ENCODE results near the gene ZNF479. TPM values are rescaled to one million over a fixed set of nuclear protein-coding genes. Genes with fewer than 3 reads are reported as not detected.
"Not testable (repeated sequence)": the region's sequence is repeated elsewhere in the genome, so short reads cannot be mapped to it uniquely, and the experiment has no call there.

Gene ZNF479
- not detected for total RNA-seq

- H3K36me3 ChIP-seq, H3K4me1 ChIP-seq, H3K27ac ChIP-seq, H3K4me3 ChIP-seq, DNase-seq, H3K27me3 ChIP-seq: not testable (repeated sequence)
- H3K9me3 ChIP-seq, result peaks cover 0 to 16% (median 0%) of the 10 kb centered on the region in 4 donors
Measured at GRCh38 chr7:57132336-57132735, at the start of gene ZNF479. ZNF479 (minus strand) TSS chr7:57132436; CDS start chr7:57132324, 112 bp downstream.

GRCh38 chr7:57182031-57182430, 49.8 kb upstream of the ZNF479 start:
- H3K27me3 ChIP-seq, result no peaks in the 10 kb centered on the region
- no peaks in the 10 kb centered on the region for H3K36me3 ChIP-seq
- no peak overlapping the region for H3K27ac ChIP-seq
- no peaks in the 10 kb centered on the region for H3K4me1 ChIP-seq
- TF ChIP-seq POLR2A (IDR thresholded peaks at IDR 0.05), result no peak
- TF ChIP-seq CTCF (IDR thresholded peaks at IDR 0.05), result no peak
- H3K4me3 ChIP-seq, result no peak overlapping the region
- H3K9me3 ChIP-seq, result peaks cover 0 to 58% (median 5%) of the 10 kb centered on the region in 4 donors
- DNase-seq, result no peak

GRCh38 chr7:57181281-57181680, 49.0 kb upstream of the ZNF479 start:
- Histone ChIP-seq H3K27me3 (no peaks in the 10 kb centered on the region), H3K4me3 (no peak overlapping the region), H3K36me3 (no peaks in the 10 kb centered on the region), H3K4me1 (no peaks in the 10 kb centered on the region), H3K9me3 (peaks cover 0 to 62% (median 5%) of the 10 kb centered on the region in 4 donors), H3K27ac (no peak overlapping the region)
- no peak for DNase-seq
- TF ChIP-seq CTCF (IDR thresholded peaks at IDR 0.05) (no peak), POLR2A (IDR thresholded peaks at IDR 0.05) (no peak)

- Histone ChIP-seq H3K36me3 (no peaks in the 10 kb centered on the region), H3K4me3 (no peak overlapping the region), H3K4me1 (no peaks in the 10 kb centered on the region), H3K27me3 (no peaks in the 10 kb centered on the region), H3K9me3 (peaks cover 0 to 68% (median 5%) of the 10 kb centered on the region in 4 donors), H3K27ac (no peak overlapping the region)
- TF ChIP-seq CTCF (IDR thresholded peaks at IDR 0.05) (no peak), POLR2A (IDR thresholded peaks at IDR 0.05) (no peak)
- no peak for DNase-seq
Measured at GRCh38 chr7:57179776-57180415, 47.7 kb upstream of the ZNF479 start.

GRCh38 chr7:57178768-57179139, 46.5 kb upstream of the ZNF479 start:
- Histone ChIP-seq H3K4me1 (no peaks in the 10 kb centered on the region), H3K36me3 (no peaks in the 10 kb centered on the region), H3K4me3 (no peak overlapping the region), H3K27me3 (no peaks in the 10 kb centered on the region), H3K9me3 (peaks cover 0 to 63% (median 4%) of the 10 kb centered on the region in 4 donors), H3K27ac (no peak overlapping the region)
- DNase-seq, result no peak
- no peak for TF ChIP-seq POLR2A (IDR thresholded peaks at IDR 0.05)
- no peak for TF ChIP-seq CTCF (IDR thresholded peaks at IDR 0.05)

- no peaks in the 10 kb centered on the region for H3K36me3 ChIP-seq
- no peak overlapping the region for H3K27ac ChIP-seq
- H3K9me3 ChIP-seq, result peaks cover 0 to 57% (median 3%) of the 10 kb centered on the region in 4 donors
- no peaks in the 10 kb centered on the region for H3K4me1 ChIP-seq
- TF ChIP-seq POLR2A (IDR thresholded peaks at IDR 0.05), result no peak
- no peak for TF ChIP-seq CTCF (IDR thresholded peaks at IDR 0.05)
- no peak overlapping the region for H3K4me3 ChIP-seq
- no peak for DNase-seq
- no peaks in the 10 kb centered on the region for H3K27me3 ChIP-seq
Measured at GRCh38 chr7:57177856-57178767, 45.9 kb upstream of the ZNF479 start.

Data from Peyer's patch (tissue), 4 donors.